OCI-LY7 (cell line): Measurements from ENCODE around the gene TTC7B. TPM values are rescaled to one million over a fixed set of nuclear protein-coding genes. Genes with fewer than 3 reads are reported as not detected.

Experiments
- BruUV-seq: library from RNA; stranded (reverse); fragments of 400-500 nt; replicated peaks from 2 replicates; lab custom pipeline; 2021; lab: Mats Ljungman, UMichigan
- CTCF ChIA-PET: fragments of 300-600 bp; sonication (Branson Sonifier 250); formaldehyde crosslinking; loops from one replicate; lab custom pipeline; 2022; ENCODE audit warnings: antibody characterized with exemption; ENCODE audit not compliant: unreplicated experiment; lab: Charles Lee
- POLR2A ChIA-PET: fragments of 300-600 bp; sonication (Branson Sonifier 250); formaldehyde crosslinking; loops from one replicate; lab custom pipeline; 2022; ENCODE audit warnings: antibody characterized with exemption; lab: Charles Lee
- DNase-seq: peaks from one replicate; pipeline ENCODE4 v3.0.0-alpha.2; 2015; ENCODE audit warnings: low spot score
- H2AFZ ChIP-seq: fragments of 200-600 bp; sonication (generic), shearing (Covaris generic); 2 replicates; pipeline ENCODE4 v1.6.1; 2014; ENCODE audit warnings: mild to moderate bottlenecking, antibody characterized with exemption, low read length, moderate library complexity
- H3K27ac ChIP-seq: fragments of 200-600 bp; sonication (generic); 2 replicates; pipeline ENCODE4 v1.5.1; 2014; ENCODE audit warnings: mixed run types, low read depth, mild to moderate bottlenecking, moderate library complexity, low read length, inconsistent platforms; ENCODE audit not compliant: poor library complexity, severe bottlenecking
- H3K36me3 ChIP-seq: fragments of 200-600 bp; sonication (generic); 2 replicates; pipeline ENCODE4 v1.6.1; 2014; ENCODE audit warnings: mild to moderate bottlenecking, antibody characterized with exemption, low read length, moderate library complexity, mixed read lengths; ENCODE audit not compliant: insufficient read depth
- H3K4me1 ChIP-seq: fragments of 200-600 bp; sonication (generic); 2 replicates; pipeline ENCODE4 v1.5.1; 2014; ENCODE audit warnings: mild to moderate bottlenecking, low read length; ENCODE audit not compliant: insufficient read depth, poor library complexity, severe bottlenecking
- H3K4me2 ChIP-seq: fragments of 200-600 bp; sonication (generic); 2 replicates; pipeline ENCODE4 v1.6.1; 2014; ENCODE audit warnings: mild to moderate bottlenecking, low read length
- H3K4me3 ChIP-seq: fragments of 200-600 bp; sonication (generic); 2 replicates; pipeline ENCODE4 v1.5.1; 2014; ENCODE audit warnings: mild to moderate bottlenecking, low read depth, low read length; ENCODE audit not compliant: poor library complexity, severe bottlenecking
- H3K79me2 ChIP-seq: fragments of 200-600 bp; sonication (generic); 2 replicates; pipeline ENCODE4 v1.6.1; 2016; ENCODE audit warnings: low read depth, mild to moderate bottlenecking, low read length, moderate library complexity, mixed read lengths; ENCODE audit not compliant: insufficient read depth
- H3K9me2 ChIP-seq: fragments of 200-600 bp; sonication (generic); 2 replicates; pipeline ENCODE4 v1.6.1; 2016; ENCODE audit warnings: mild to moderate bottlenecking, low read length, mixed read lengths; ENCODE audit not compliant: insufficient read depth
- H3K9me3 ChIP-seq: fragments of 200-600 bp; sonication (generic); 2 replicates; pipeline ENCODE4 v1.6.1; 2014; ENCODE audit warnings: mild to moderate bottlenecking, mixed run types, low read length, mixed read lengths
- H4K20me1 ChIP-seq: fragments of 200-600 bp; sonication (generic); 2 replicates; pipeline ENCODE4 v1.6.1; 2014; ENCODE audit warnings: mild to moderate bottlenecking, antibody characterized with exemption, low read length, moderate library complexity, mixed read lengths; ENCODE audit not compliant: insufficient read depth
- EZH2phosphoT487 ChIP-seq: fragments of 200-600 bp; sonication (generic); IDR thresholded peaks from 2 replicates; pipeline ENCODE4 v1.6.1; 2018; ENCODE audit warnings: low read depth, borderline replicate concordance, mild to moderate bottlenecking, mixed run types, antibody characterized with exemption, low read length, moderate library complexity, mixed read lengths
- intact Hi-C: fragments of 100-400 bp; cut with micrococcal nuclease; formaldehyde crosslinking; loops from one replicate; pipeline ENCODE4 v1.10.0; 2022; ENCODE audit not compliant: unreplicated experiment
- total RNA-seq, 2 experiments: library from RNA; depleted of rRNA in 1 of 2; stranded (reverse); fragments of >200 nt in 1 of 2; shearing (Covaris generic) in 1 of 2; gene quantifications; 2 replicates each; pipeline ENCODE4 v1.2.3, GENCODE V29; 2014 to 2022
- TF ChIP-seq, protein P1 (sequence below): fragments of 200-600 bp; sonication (generic); conservative IDR thresholded peaks from 2 replicates; pipeline ENCODE4 v1.5.1; 2014; ENCODE audit warnings: mild to moderate bottlenecking, antibody characterized with exemption, low read length, moderate library complexity, mixed read lengths

The TTC7B gene
- total RNA-seq, 2 experiments from 2014 or later: 0.19 to 0.51 TPM

GRCh38 chr14:90816681-90817436 lies 629 bp upstream of the TTC7B start:
- intact Hi-C loops: no loop called here
- Histone ChIP-seq H3K9me3 (no peaks in the 10 kb centered on the region), H3K4me3 (no peak overlapping the region), H3K27ac (no peak overlapping the region), H3K79me2 (no peaks in the 10 kb centered on the region), H4K20me1 (no peaks in the 10 kb centered on the region), H3K4me1 (no peaks in the 10 kb centered on the region), H3K4me2 (no peak overlapping the region), H3K36me3 (no peaks in the 10 kb centered on the region), H2AFZ (no peak overlapping the region), H3K9me2 (no peaks in the 10 kb centered on the region)
- TF ChIP-seq, protein P1, sequence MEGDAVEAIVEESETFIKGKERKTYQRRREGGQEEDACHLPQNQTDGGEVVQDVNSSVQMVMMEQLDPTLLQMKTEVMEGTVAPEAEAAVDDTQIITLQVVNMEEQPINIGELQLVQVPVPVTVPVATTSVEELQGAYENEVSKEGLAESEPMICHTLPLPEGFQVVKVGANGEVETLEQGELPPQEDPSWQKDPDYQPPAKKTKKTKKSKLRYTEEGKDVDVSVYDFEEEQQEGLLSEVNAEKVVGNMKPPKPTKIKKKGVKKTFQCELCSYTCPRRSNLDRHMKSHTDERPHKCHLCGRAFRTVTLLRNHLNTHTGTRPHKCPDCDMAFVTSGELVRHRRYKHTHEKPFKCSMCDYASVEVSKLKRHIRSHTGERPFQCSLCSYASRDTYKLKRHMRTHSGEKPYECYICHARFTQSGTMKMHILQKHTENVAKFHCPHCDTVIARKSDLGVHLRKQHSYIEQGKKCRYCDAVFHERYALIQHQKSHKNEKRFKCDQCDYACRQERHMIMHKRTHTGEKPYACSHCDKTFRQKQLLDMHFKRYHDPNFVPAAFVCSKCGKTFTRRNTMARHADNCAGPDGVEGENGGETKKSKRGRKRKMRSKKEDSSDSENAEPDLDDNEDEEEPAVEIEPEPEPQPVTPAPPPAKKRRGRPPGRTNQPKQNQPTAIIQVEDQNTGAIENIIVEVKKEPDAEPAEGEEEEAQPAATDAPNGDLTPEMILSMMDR: no peak
- no peak for TF ChIP-seq EZH2phosphoT487
- BruUV-seq: no TSS peak
- ChIA-PET POLR2A (no interaction called here), CTCF (no interaction called here)
- no peak for DNase-seq

DNA sequence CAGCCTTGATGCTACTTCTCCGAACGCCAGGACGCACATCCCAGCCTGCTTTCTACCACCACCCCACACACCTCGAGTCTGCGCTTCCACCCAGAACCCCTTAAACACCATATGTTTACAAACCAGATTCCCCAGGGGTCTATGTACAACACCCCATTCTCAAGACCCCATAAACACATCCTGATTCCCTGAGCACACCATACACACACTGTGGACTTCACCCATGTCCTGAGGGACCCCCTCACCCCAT lies 733 bp downstream of the TTC7B start:
- H3K79me2 ChIP-seq: no peaks in the 10 kb centered on the region
- no TSS peak for BruUV-seq
- no peaks in the 10 kb centered on the region for H4K20me1 ChIP-seq
- TF ChIP-seq EZH2phosphoT487: no peak
- TF ChIP-seq, protein P1: no peak
- H2AFZ ChIP-seq: no peak overlapping the region
- no peaks in the 10 kb centered on the region for H3K36me3 ChIP-seq
- H3K9me3 ChIP-seq: no peaks in the 10 kb centered on the region
- H3K4me2 ChIP-seq: no peak overlapping the region
- no peaks in the 10 kb centered on the region for H3K9me2 ChIP-seq
- H3K4me1 ChIP-seq: no peaks in the 10 kb centered on the region
- H3K4me3 ChIP-seq: no peak overlapping the region
- CTCF ChIA-PET: no interaction called here
- no peak for DNase-seq
- intact Hi-C loops: no loop called here
- H3K27ac ChIP-seq: no peak overlapping the region
- POLR2A ChIA-PET: no interaction called here

DNA sequence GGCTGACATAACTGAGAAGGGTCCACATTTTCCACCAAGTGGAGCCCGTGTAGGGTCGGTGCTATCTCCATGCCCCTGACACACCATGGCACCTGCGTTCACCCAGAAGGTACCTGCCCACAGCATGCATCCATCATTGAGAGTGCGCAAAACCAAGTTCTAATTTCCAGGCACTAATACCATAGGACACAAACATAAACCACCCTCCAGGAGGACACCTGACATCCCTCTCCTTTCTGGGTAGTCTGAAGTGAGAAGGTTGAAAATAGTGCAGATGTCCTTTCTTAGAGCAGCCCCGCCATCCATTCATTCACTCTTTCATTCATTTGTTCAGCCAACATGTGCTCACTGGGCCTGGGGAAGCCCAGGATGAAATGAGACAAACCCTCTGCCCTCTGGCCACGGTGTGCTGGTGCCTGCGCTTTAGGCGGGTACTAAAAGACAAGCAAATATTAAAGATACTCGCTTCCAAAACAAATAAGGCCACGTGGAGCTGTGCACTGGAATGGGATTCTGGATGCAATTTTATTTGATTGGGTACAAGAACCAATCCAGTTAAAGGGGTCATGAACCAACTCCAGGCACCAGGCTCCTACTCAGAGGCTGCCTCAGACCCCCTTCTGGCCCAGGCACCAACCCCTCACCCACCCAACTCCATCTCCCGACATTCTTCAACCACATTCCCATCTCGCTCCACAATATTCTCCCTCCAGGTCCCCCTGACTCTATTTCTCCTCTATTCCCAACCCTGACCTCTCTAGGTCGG lies 1.2 kb downstream of the TTC7B start:
- no peak overlapping the region for H3K4me3 ChIP-seq
- no peaks in the 10 kb centered on the region for H3K9me2 ChIP-seq
- no peak for TF ChIP-seq EZH2phosphoT487
- TF ChIP-seq, protein P1: no peak
- H3K9me3 ChIP-seq: no peaks in the 10 kb centered on the region
- DNase-seq: no peak
- CTCF ChIA-PET: no interaction called here
- no peaks in the 10 kb centered on the region for H3K79me2 ChIP-seq
- POLR2A ChIA-PET: no interaction called here
- intact Hi-C loops: no loop called here
- no TSS peak for BruUV-seq
- no peaks in the 10 kb centered on the region for H4K20me1 ChIP-seq
- H3K27ac ChIP-seq: no peak overlapping the region
- no peaks in the 10 kb centered on the region for H3K36me3 ChIP-seq
- H3K4me2 ChIP-seq: no peak overlapping the region
- H3K4me1 ChIP-seq: no peaks in the 10 kb centered on the region
- no peak overlapping the region for H2AFZ ChIP-seq
